Activated CD8-positive, alpha-beta memory T cell treated with anti-CD3 and anti-CD28 coated beads, Interleukin-2, amount 50 U/mL, for 24 hours (primary cell): Measurements from ENCODE around the gene IL36G.

Source experiments
- DNase-seq: peaks from one replicate; pipeline ENCODE4 v3.0.0-alpha.2; 2020; ENCODE audit errors: extremely low read depth

Gene IL36G

GRCh38 chr2:113018509-113018908 lies 40.7 kb downstream of the IL36G start:
- DNase-seq = no peak

GRCh38 chr2:113021312-113021711 lies 43.5 kb downstream of the IL36G start:
- no peak for DNase-seq

GRCh38 chr2:113024764-113025163 lies 47.0 kb downstream of the IL36G start:
- DNase-seq = no peak

GRCh38 chr2:113025737-113026136 lies 47.9 kb downstream of the IL36G start:
- no peak for DNase-seq

- DNase-seq = no peak
Observed at GRCh38 chr2:113027691-113028090, 49.9 kb downstream of the IL36G start.

GRCh38 chr2:113028112-113028511 lies 50.3 kb downstream of the IL36G start:
- no peak for DNase-seq

- DNase-seq = no peak
Observed at GRCh38 chr2:113032737-113033136, 54.9 kb downstream of the IL36G start.

GRCh38 chr2:113034016-113034415 lies 56.2 kb downstream of the IL36G start:
- no peak for DNase-seq
